B cell (primary cell): ENCODE measurements around the gene LRRC14B.

Source experiments
- EZH2 ChIP-seq: IDR thresholded peaks from 2 replicates; pipeline ENCODE4 v1.6.1; 2012; ENCODE audit warnings: borderline replicate concordance, low read depth, mild to moderate bottlenecking, moderate library complexity, low read length; ENCODE audit not compliant: insufficient read depth, poor library complexity, severe bottlenecking
- TF ChIP-seq, protein P1 (sequence below): fragments of 200-600 bp; IDR thresholded peaks from one replicate; pipeline ENCODE4 v1.8.0; 2022; ENCODE audit warnings: antibody characterized with exemption, mild to moderate bottlenecking

DNA sequence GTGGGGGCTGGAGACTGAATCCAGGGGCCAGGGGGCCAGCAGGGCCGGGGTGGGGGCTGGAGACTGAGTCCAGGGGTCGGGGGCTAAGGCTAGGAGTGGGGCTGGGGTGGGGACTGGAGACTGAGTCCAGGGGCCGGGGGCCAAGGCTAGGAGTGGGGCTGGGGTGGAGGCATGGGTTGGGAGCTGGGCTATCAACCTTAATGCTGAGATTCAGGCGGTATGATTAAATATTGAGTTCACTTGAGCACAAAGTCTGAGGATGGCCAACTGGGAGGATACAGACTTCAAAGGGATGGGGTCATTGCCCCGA, 17.0 kb upstream of the LRRC14B start:
- TF ChIP-seq, protein P1, sequence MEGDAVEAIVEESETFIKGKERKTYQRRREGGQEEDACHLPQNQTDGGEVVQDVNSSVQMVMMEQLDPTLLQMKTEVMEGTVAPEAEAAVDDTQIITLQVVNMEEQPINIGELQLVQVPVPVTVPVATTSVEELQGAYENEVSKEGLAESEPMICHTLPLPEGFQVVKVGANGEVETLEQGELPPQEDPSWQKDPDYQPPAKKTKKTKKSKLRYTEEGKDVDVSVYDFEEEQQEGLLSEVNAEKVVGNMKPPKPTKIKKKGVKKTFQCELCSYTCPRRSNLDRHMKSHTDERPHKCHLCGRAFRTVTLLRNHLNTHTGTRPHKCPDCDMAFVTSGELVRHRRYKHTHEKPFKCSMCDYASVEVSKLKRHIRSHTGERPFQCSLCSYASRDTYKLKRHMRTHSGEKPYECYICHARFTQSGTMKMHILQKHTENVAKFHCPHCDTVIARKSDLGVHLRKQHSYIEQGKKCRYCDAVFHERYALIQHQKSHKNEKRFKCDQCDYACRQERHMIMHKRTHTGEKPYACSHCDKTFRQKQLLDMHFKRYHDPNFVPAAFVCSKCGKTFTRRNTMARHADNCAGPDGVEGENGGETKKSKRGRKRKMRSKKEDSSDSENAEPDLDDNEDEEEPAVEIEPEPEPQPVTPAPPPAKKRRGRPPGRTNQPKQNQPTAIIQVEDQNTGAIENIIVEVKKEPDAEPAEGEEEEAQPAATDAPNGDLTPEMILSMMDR: no peak
- no peak for TF ChIP-seq EZH2
